K562 (cell line): Measurements from ENCODE around the gene ELF2. TPM values are rescaled to one million over a fixed set of nuclear protein-coding genes. Genes with fewer than 3 reads are reported as not detected.

Experiments
- BDP1 ChIP-seq: IDR thresholded peaks from 3 replicates; pipeline ENCODE4 v1.6.1; 2011; ENCODE audit not compliant: insufficient read length, insufficient read depth
- CREM ChIP-seq: IDR thresholded peaks from 2 replicates; pipeline ENCODE4 v1.6.1; 2014; ENCODE audit warnings: antibody characterized with exemption, low read depth
- DPF2 ChIP-seq: fragments of 450-650 bp; IDR thresholded peaks from 2 replicates; pipeline ENCODE4 v1.6.1; 2016
- EHMT2 ChIP-seq: fragments of 450-650 bp; IDR thresholded peaks from 2 replicates; pipeline ENCODE4 v1.6.1; 2018; ENCODE audit warnings: antibody characterized with exemption
- ELF1 ChIP-seq: fragments of 200-800 bp; sonication (Bioruptor generic); IDR thresholded peaks from 2 replicates; pipeline ENCODE4 v1.6.1; 2016; ENCODE audit warnings: missing genetic modification characterization, missing compliant biosample characterization
- EWSR1 ChIP-seq: fragments of 450-650 bp; IDR thresholded peaks from 2 replicates; pipeline ENCODE4 v1.6.1; 2018; ENCODE audit warnings: borderline replicate concordance, mild to moderate bottlenecking, low read depth, moderate library complexity; ENCODE audit not compliant: partially characterized antibody
- HDAC3 ChIP-seq: fragments of 450-650 bp; IDR thresholded peaks from 2 replicates; pipeline ENCODE4 v1.6.1; 2018; ENCODE audit warnings: borderline replicate concordance, mild to moderate bottlenecking, moderate library complexity; ENCODE audit not compliant: partially characterized antibody
- JUNB ChIP-seq: fragments of 450-650 bp; formaldehyde crosslinking; conservative IDR thresholded peaks from 2 replicates; pipeline ENCODE4 v1.4.0; 2020; ENCODE audit warnings: mild to moderate bottlenecking
- NR1H2 ChIP-seq: sonication (generic); formaldehyde crosslinking; IDR thresholded peaks from 2 replicates; pipeline ENCODE4 v1.4.0; 2020; ENCODE audit warnings: mild to moderate bottlenecking, missing genetic modification reagents
- POLR3G ChIP-seq: IDR thresholded peaks from 2 replicates; pipeline ENCODE4 v1.6.1; 2011; ENCODE audit not compliant: insufficient read length, insufficient replicate concordance; ENCODE audit errors: extremely low read depth
- PRPF4 ChIP-seq: fragments of 200-400 bp; formaldehyde crosslinking; IDR thresholded peaks from one replicate; pipeline ENCODE4 v1.6.1; 2017; ENCODE audit warnings: low read length, low read depth, mild to moderate bottlenecking; ENCODE audit not compliant: insufficient read depth, poor library complexity, severe bottlenecking
- RAD51 ChIP-seq: fragments of 450-650 bp; IDR thresholded peaks from 2 replicates; pipeline ENCODE4 v1.7.1; 2016; ENCODE audit warnings: low read depth, mild to moderate bottlenecking, borderline replicate concordance
- RB1 ChIP-seq: fragments of 450-650 bp; IDR thresholded peaks from 2 replicates; pipeline ENCODE4 v1.6.1; 2017; ENCODE audit warnings: low read depth, mild to moderate bottlenecking
- SMARCB1 ChIP-seq: IDR thresholded peaks from 2 replicates; pipeline ENCODE4 v1.6.1; 2011; ENCODE audit warnings: improper control_type of control experiment, low read depth; ENCODE audit not compliant: insufficient read length
- SP1 ChIP-seq: sonication (generic); formaldehyde crosslinking; IDR thresholded peaks from 2 replicates; pipeline ENCODE4 v1.8.1; 2022; ENCODE audit warnings: mild to moderate bottlenecking, missing genetic modification reagents
- STAG1 ChIP-seq: sonication (generic); formaldehyde crosslinking; IDR thresholded peaks from 2 replicates; pipeline ENCODE4 v1.5.0; 2020; ENCODE audit warnings: missing genetic modification reagents, borderline replicate concordance
- TARDBP ChIP-seq: fragments of 450-650 bp; IDR thresholded peaks from 2 replicates; pipeline ENCODE4 v1.6.1; 2016
- TRIM24 ChIP-seq, 2 experiments: fragments of 450-650 bp; IDR thresholded peaks; 2 replicates each; pipeline ENCODE4 v1.6.1; 2016
- ZKSCAN3 ChIP-seq: fragments of 250-450 bp; sonication (Bioruptor Pico); IDR thresholded peaks from 2 replicates; pipeline ENCODE4 v1.4.0; 2020
- ZNF23 ChIP-seq: fragments of 250-450 bp; sonication (Bioruptor Pico); IDR thresholded peaks from 2 replicates; pipeline ENCODE4 v1.4.0; 2020; ENCODE audit warnings: mild to moderate bottlenecking
- polyA plus RNA-seq, 8 experiments: library from polyadenylated mRNA; depleted of rRNA in 4 of 8; stranded (reverse) in 5 of 8; unstranded in 3 of 8; fragments of >200 nt; fragmentation: Nextera tagmentation in 2 of 8; fragmentation: Illumina TruSeq in 1 of 8; extraction: Ambion mirVana in 2 of 8; extraction: Trizol in 1 of 8; gene quantifications; 2 replicates each; pipeline versions ENCODE4 v1.2.1 to v1.2.3, GENCODE V29; 2011 to 2014; ENCODE audit warnings: inconsistent platforms in 1 of 8, missing spikeins in 1 of 8
- total RNA-seq, 7 experiments: library from RNA; depleted of rRNA in 6 of 7; stranded (reverse); fragments of >200 nt in 6 of 7; fragmentation: Illumina TruSeq in 2 of 7; extraction: Trizol in 2 of 7; gene quantifications; 2 replicates each; pipeline versions ENCODE4 v1.2.1 to v1.2.3, GENCODE V29; 2011 to 2021; ENCODE audit warnings: low replicate concordance in 1 of 7
- TF ChIP-seq, protein P1 (sequence below), 3 experiments: fragments of 200-800 bp in 1 of 3; fragments of 250-450 bp in 1 of 3; fragments of 450-650 bp in 1 of 3; sonication (Bioruptor Pico) in 1 of 3; sonication (Bioruptor generic) in 1 of 3; formaldehyde crosslinking in 1 of 3; IDR thresholded peaks; 2 replicates each; pipeline versions ENCODE4 v1.6.1 to v1.8.0; 2016 to 2022; ENCODE audit warnings: mild to moderate bottlenecking in 2 of 3, missing genetic modification characterization in 2 of 3, missing compliant biosample characterization in 1 of 3, moderate library complexity in 1 of 3
- TF ChIP-seq, protein P2 (sequence below): sonication (generic); formaldehyde crosslinking; IDR thresholded peaks from 2 replicates; pipeline ENCODE4 v1.8.0; 2022; ENCODE audit warnings: mild to moderate bottlenecking, missing genetic modification reagents
- TF ChIP-seq, protein P3 (sequence below): IDR thresholded peaks from 2 replicates; pipeline ENCODE4 v1.6.1; 2016; ENCODE audit warnings: missing genetic modification characterization, missing compliant biosample characterization

The ELF2 gene
- total and polyA plus RNA-seq, 9 of the 15 experiments (the other 6 are each of a cell fraction or from before 2014, with no cell fraction given): 9.4 to 58.7 (median 41.6) TPM

DNA sequence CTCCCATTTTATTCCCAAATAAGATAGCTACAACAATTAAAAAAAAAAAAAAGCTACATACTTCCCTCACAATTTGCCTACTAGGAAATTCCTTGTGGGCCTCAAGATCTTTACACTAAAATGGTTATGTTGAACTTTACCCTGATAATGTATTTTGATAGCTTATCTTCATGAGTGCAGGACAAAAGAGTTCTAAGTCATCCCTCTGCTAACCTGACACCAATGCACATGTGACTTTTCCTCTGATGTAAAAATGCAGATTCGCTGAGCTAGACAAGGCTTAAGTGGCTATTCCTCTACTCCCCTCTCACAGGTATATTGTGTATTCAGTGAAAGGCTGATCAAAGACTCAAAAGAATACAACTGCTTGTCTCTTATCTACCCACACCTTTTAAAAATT, 22.5 kb downstream of the ELF2 start (continued):
- TF ChIP-seq EHMT2 (no peak), TRIM24 (IDR thresholded peaks at IDR 0.05) (peak in 1 of 2 experiments; percentile 57; a peak in 2 of 4 replicates), ZKSCAN3 (no peak), RAD51 (peak; percentile 85), NR1H2 (no peak), RB1 (no peak), ZNF23 (CRISPR knock-in tag) (no peak), DPF2 (peak; percentile 92), PRPF4 (no peak), SMARCB1 (no peak), CREM (peak; percentile 53), JUNB (no peak), HDAC3 (no peak), STAG1 (CRISPR knock-in tag) (no peak), SP1 (CRISPR knock-in tag) (no peak), EWSR1 (no peak), ELF1 (no peak), BDP1 (no peak), POLR3G (no peak), TARDBP (no peak)
- TF ChIP-seq, protein P1, sequence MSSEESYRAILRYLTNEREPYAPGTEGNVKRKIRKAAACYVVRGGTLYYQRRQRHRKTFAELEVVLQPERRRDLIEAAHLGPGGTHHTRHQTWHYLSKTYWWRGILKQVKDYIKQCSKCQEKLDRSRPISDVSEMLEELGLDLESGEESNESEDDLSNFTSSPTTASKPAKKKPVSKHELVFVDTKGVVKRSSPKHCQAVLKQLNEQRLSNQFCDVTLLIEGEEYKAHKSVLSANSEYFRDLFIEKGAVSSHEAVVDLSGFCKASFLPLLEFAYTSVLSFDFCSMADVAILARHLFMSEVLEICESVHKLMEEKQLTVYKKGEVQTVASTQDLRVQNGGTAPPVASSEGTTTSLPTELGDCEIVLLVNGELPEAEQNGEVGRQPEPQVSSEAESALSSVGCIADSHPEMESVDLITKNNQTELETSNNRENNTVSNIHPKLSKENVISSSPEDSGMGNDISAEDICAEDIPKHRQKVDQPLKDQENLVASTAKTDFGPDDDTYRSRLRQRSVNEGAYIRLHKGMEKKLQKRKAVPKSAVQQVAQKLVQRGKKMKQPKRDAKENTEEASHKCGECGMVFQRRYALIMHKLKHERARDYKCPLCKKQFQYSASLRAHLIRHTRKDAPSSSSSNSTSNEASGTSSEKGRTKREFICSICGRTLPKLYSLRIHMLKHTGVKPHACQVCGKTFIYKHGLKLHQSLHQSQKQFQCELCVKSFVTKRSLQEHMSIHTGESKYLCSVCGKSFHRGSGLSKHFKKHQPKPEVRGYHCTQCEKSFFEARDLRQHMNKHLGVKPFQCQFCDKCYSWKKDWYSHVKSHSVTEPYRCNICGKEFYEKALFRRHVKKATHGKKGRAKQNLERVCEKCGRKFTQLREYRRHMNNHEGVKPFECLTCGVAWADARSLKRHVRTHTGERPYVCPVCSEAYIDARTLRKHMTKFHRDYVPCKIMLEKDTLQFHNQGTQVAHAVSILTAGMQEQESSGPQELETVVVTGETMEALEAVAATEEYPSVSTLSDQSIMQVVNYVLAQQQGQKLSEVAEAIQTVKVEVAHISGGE (CRISPR knock-in tag; IDR thresholded peaks at IDR 0.05): no peak
- TF ChIP-seq, protein P2, sequence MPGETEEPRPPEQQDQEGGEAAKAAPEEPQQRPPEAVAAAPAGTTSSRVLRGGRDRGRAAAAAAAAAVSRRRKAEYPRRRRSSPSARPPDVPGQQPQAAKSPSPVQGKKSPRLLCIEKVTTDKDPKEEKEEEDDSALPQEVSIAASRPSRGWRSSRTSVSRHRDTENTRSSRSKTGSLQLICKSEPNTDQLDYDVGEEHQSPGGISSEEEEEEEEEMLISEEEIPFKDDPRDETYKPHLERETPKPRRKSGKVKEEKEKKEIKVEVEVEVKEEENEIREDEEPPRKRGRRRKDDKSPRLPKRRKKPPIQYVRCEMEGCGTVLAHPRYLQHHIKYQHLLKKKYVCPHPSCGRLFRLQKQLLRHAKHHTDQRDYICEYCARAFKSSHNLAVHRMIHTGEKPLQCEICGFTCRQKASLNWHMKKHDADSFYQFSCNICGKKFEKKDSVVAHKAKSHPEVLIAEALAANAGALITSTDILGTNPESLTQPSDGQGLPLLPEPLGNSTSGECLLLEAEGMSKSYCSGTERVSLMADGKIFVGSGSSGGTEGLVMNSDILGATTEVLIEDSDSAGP (CRISPR knock-in tag): no peak
- TF ChIP-seq, protein P3, sequence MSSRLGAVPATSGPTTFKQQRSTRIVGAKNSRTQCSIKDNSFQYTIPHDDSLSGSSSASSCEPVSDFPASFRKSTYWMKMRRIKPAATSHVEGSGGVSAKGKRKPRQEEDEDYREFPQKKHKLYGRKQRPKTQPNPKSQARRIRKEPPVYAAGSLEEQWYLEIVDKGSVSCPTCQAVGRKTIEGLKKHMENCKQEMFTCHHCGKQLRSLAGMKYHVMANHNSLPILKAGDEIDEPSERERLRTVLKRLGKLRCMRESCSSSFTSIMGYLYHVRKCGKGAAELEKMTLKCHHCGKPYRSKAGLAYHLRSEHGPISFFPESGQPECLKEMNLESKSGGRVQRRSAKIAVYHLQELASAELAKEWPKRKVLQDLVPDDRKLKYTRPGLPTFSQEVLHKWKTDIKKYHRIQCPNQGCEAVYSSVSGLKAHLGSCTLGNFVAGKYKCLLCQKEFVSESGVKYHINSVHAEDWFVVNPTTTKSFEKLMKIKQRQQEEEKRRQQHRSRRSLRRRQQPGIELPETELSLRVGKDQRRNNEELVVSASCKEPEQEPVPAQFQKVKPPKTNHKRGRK (tag): no peak
